K562 (cell line): ENCODE measurements around the gene AFAP1. TPM values are rescaled to one million over a fixed set of nuclear protein-coding genes. Genes with fewer than 3 reads are reported as not detected.

Experiments
- ATAC-seq: fragments of 200-7000 bp; cut with Tn5 transposase; 3 replicates; pipeline ENCODE4 v1.9.1; 2020; ENCODE audit warnings: moderate library complexity
- BruUV-seq: library from RNA; stranded (reverse); fragments of 400-500 nt; replicated peaks from 2 replicates; lab custom pipeline; 2021; lab: Mats Ljungman, UMichigan
- CTCF ChIA-PET: fragments of 300-600 bp; formaldehyde crosslinking; extraction: SDS; loops from one replicate; lab custom pipeline; 2021; ENCODE audit warnings: low intra/inter-chr PET ratio; lab: Yijun Ruan, JAX
- POLR2A ChIA-PET: fragments of 300-600, 350-650 bp; sonication (Branson Sonifier 250); formaldehyde crosslinking; extraction: SDS; loops from one replicate; lab custom pipeline; 2021; ENCODE audit warnings: antibody characterized with exemption, inconsistent platforms; lab: Yijun Ruan, JAX
- DNase-seq, 4 experiments: peaks; one replicate each; pipeline versions ENCODE4 v3.0.0 to v3.0.0-alpha.2; 2011 to 2018; ENCODE audit warnings: low spot score in 3 of 4, mixed read lengths in 3 of 4; ENCODE audit errors: extremely low read depth in 1 of 4
- FAIRE-seq: peaks from 2 replicates; lab custom pipeline; 2011; peaks lifted over from hg19 to GRCh38; lab: Jason Lieb, UNC
- H2AFZ ChIP-seq: 2 replicates; pipeline ENCODE4 v1.6.0; 2011; ENCODE audit warnings: low read depth, low read length, control low read depth, inconsistent platforms
- H3K27ac ChIP-seq: fragments of 200-600 bp; 3 replicates; pipeline ENCODE4 v1.8.0; 2011; ENCODE audit warnings: low read depth, mild to moderate bottlenecking, control low read depth, inconsistent platforms, low read length, moderate library complexity, mixed read lengths; ENCODE audit errors: extremely low read depth
- H3K27me3 ChIP-seq, 2 experiments: fragments of 300-600 bp in 1 of 2; 2 replicates in 1 of 2; 3 replicates in 1 of 2; pipeline versions ENCODE4 v1.6.0 to v1.8.0; 2011; ENCODE audit warnings: inconsistent platforms in 2 of 2, low read length in 2 of 2, mild to moderate bottlenecking in 1 of 2, mixed read lengths in 1 of 2, moderate library complexity in 1 of 2; ENCODE audit not compliant: control insufficient read depth in 2 of 2, insufficient read depth in 2 of 2
- H3K36me3 ChIP-seq: fragments of 300-600 bp; 3 replicates; pipeline ENCODE4 v1.8.0; 2011; ENCODE audit warnings: mild to moderate bottlenecking, low read length, inconsistent platforms; ENCODE audit not compliant: control insufficient read depth, insufficient read depth
- H3K4me1 ChIP-seq, 2 experiments: fragments of 200-600 bp in 1 of 2; replicated peaks in 1 of 2; 2 replicates in 1 of 2; 3 replicates in 1 of 2; pipeline versions ENCODE4 v1.5.1 to v1.8.0; 2011; ENCODE audit warnings: inconsistent platforms in 2 of 2, low read length in 2 of 2, mild to moderate bottlenecking in 1 of 2, mixed read lengths in 1 of 2, moderate library complexity in 1 of 2; ENCODE audit not compliant: control insufficient read depth in 2 of 2, insufficient read depth in 2 of 2
- H3K4me2 ChIP-seq: 2 replicates; pipeline ENCODE4 v1.6.1; 2011; ENCODE audit warnings: low read length, control low read depth, inconsistent platforms, mixed read lengths; ENCODE audit not compliant: insufficient read depth
- H3K4me3 ChIP-seq: fragments of 200-600 bp; sonication (generic), shearing (Covaris generic); 2 replicates; pipeline ENCODE4 v1.5.1; 2016; ENCODE audit warnings: control low read depth, inconsistent platforms
- H3K79me2 ChIP-seq: fragments of 200-600 bp; 3 replicates; pipeline ENCODE4 v1.8.0; 2011; ENCODE audit warnings: low read length, inconsistent platforms; ENCODE audit not compliant: control insufficient read depth, insufficient read depth
- H3K9ac ChIP-seq, 2 experiments: 2 replicates each; pipeline versions ENCODE4 v1.6.0 to v1.6.1; 2011; ENCODE audit warnings: low read depth in 2 of 2, low read length in 2 of 2, control low read depth in 1 of 2, inconsistent platforms in 1 of 2, mild to moderate bottlenecking in 1 of 2, mixed read lengths in 1 of 2; ENCODE audit not compliant: insufficient read depth in 1 of 2
- H3K9me1 ChIP-seq: one replicate; pipeline ENCODE4 v1.6.0; 2011; ENCODE audit warnings: inconsistent platforms, mild to moderate bottlenecking, low read length, moderate library complexity; ENCODE audit not compliant: control insufficient read depth, insufficient read depth
- H3K9me3 ChIP-seq: replicated peaks from 2 replicates; pipeline ENCODE4 v1.5.1; 2011; ENCODE audit warnings: low read depth, low read length, inconsistent platforms; ENCODE audit not compliant: control insufficient read depth, insufficient read depth
- H4K20me1 ChIP-seq: replicated peaks from 2 replicates; pipeline ENCODE4 v1.6.1; 2011; ENCODE audit warnings: low read length, inconsistent platforms, mixed read lengths; ENCODE audit not compliant: control insufficient read depth, insufficient read depth
- ARID1B ChIP-seq: fragments of 450-650 bp; IDR thresholded peaks from 2 replicates; pipeline ENCODE4 v1.6.1; 2016; ENCODE audit warnings: antibody characterized with exemption, mild to moderate bottlenecking, inconsistent platforms
- ERF ChIP-seq: fragments of 450-650 bp; formaldehyde crosslinking; IDR thresholded peaks from 2 replicates; pipeline ENCODE4 v1.4.0; 2020; ENCODE audit warnings: mild to moderate bottlenecking, mixed read lengths
- SAP30 ChIP-seq: fragments of 200-600 bp; sonication (generic); IDR thresholded peaks from 2 replicates; pipeline ENCODE4 v1.6.1; 2012; ENCODE audit warnings: borderline replicate concordance, low read depth, mild to moderate bottlenecking, moderate library complexity, low read length, control low read depth, inconsistent platforms; ENCODE audit not compliant: insufficient read depth, poor library complexity, severe bottlenecking
- VEZF1 ChIP-seq: fragments of 200-800 bp; sonication (Bioruptor generic); IDR thresholded peaks from 2 replicates; pipeline ENCODE4 v1.6.1; 2017; ENCODE audit warnings: missing genetic modification characterization, missing compliant biosample characterization
- ZBTB17 ChIP-seq: fragments of 450-650 bp; formaldehyde crosslinking; IDR thresholded peaks from 2 replicates; pipeline ENCODE4 v1.4.0; 2020; ENCODE audit warnings: mild to moderate bottlenecking
- ZNF212 ChIP-seq: fragments of 450-650 bp; formaldehyde crosslinking; IDR thresholded peaks from 2 replicates; pipeline ENCODE4 v1.4.0; 2020; ENCODE audit warnings: mild to moderate bottlenecking
- WGBS: fragments of 100-300 bp; shearing (Covaris generic); methylation state at CpG from one replicate; pipeline ENCODE4 v1.1.6; 2016; ENCODE audit warnings: low coverage, mixed read lengths; ENCODE audit not compliant: insufficient coverage; ENCODE audit errors: missing lambda C conversion rate; 5-methylcytosine and 5-hydroxymethylcytosine counted together
- in situ Hi-C: fragments of 300-500 bp; cut with MboI; formaldehyde crosslinking; loops from 4 replicates; pipeline ENCODE4 v1.15.0; 2018; ENCODE audit warnings: inconsistent platforms, mixed read lengths
- intact Hi-C: fragments of 100-400 bp; cut with micrococcal nuclease; formaldehyde crosslinking; loops from 2 replicates; pipeline ENCODE4 v1.14.2; 2022
- polyA plus RNA-seq, 8 experiments: library from polyadenylated mRNA; depleted of rRNA in 4 of 8; stranded (reverse) in 5 of 8; unstranded in 3 of 8; fragments of >200 nt; fragmentation: Nextera tagmentation in 2 of 8; fragmentation: Illumina TruSeq in 1 of 8; extraction: Ambion mirVana in 2 of 8; extraction: Trizol in 1 of 8; gene quantifications; 2 replicates each; pipeline versions ENCODE4 v1.2.1 to v1.2.3, GENCODE V29; 2011 to 2014; ENCODE audit warnings: inconsistent platforms in 1 of 8, missing spikeins in 1 of 8
- total RNA-seq, 7 experiments: library from RNA; depleted of rRNA in 6 of 7; stranded (reverse); fragments of >200 nt in 6 of 7; fragmentation: Illumina TruSeq in 2 of 7; extraction: Trizol in 2 of 7; gene quantifications; 2 replicates each; pipeline versions ENCODE4 v1.2.1 to v1.2.3, GENCODE V29; 2011 to 2021; ENCODE audit warnings: low replicate concordance in 1 of 7

AFAP1 gene
- total and polyA plus RNA-seq, 9 of the 15 experiments (the other 6 are each of a cell fraction or from before 2014, with no cell fraction given), result 0.07 to 0.42 (median 0.12) TPM; not detected in 1

- no peak overlapping the region for H3K4me2 ChIP-seq
- CTCF ChIA-PET, result no interaction called here
- H3K27ac ChIP-seq, result no peak overlapping the region
- H3K27me3 ChIP-seq, result peaks cover 0 to 17% of the 10 kb centered on the region in 2 experiments; a peak in 3 of 5 replicates
- no peaks in the 10 kb centered on the region for H3K9me1 ChIP-seq
- no peak for DNase-seq
- H3K36me3 ChIP-seq, result no peaks in the 10 kb centered on the region
- no peaks in the 10 kb centered on the region; the same call in 1 of the 2 replicates for H4K20me1 ChIP-seq
- POLR2A ChIA-PET, result interaction anchor here (0.8 kb wide), 2 partner anchors 120 to 138 kb away, joined by 3 to 5 read pairs; no protein-coding TSS in a partner anchor
- no peak for ATAC-seq
- in situ Hi-C loops, result no loop called here
- H3K9ac ChIP-seq, result no peak overlapping the region
- H3K4me3 ChIP-seq, result no peak overlapping the region
- intact Hi-C loops, result no loop called here
- BruUV-seq, result no TSS peak
- no peaks in the 10 kb centered on the region for H3K9me3 ChIP-seq
- H3K79me2 ChIP-seq, result no peaks in the 10 kb centered on the region
- no peak for TF ChIP-seq VEZF1 (CRISPR knock-in tag)
- WGBS, result 1% methylated on average over 9 of the region's 9 CpGs
- H2AFZ ChIP-seq, result no peak overlapping the region
- H3K4me1 ChIP-seq, result no peaks in the 10 kb centered on the region
- FAIRE-seq, result no peak
Measured at GRCh38 chr4:7952615-7953014, 13.0 kb upstream of the AFAP1 start.

GRCh38 chr4:7950301-7951092 lies 10.8 kb upstream of the AFAP1 start:
- Histone ChIP-seq H4K20me1 (no peaks in the 10 kb centered on the region; the same call in 1 of the 2 replicates), H3K27ac (no peak overlapping the region), H3K27me3 (0 out of 5 replicates have a peak, but pooled peaks cover 0 to 13% of the 10 kb centered on the region in 2 experiments), H3K9me1 (no peaks in the 10 kb centered on the region), H3K36me3 (no peaks in the 10 kb centered on the region), H3K4me3 (no peak overlapping the region), H3K9ac (no peak overlapping the region), H2AFZ (no peak overlapping the region), H3K9me3 (no peaks in the 10 kb centered on the region), H3K4me1 (no peaks in the 10 kb centered on the region), H3K79me2 (no peaks in the 10 kb centered on the region), H3K4me2 (no peak overlapping the region)
- DNase-seq, result no peak
- in situ Hi-C loops (no loop called here), intact Hi-C loops (no loop called here)
- no TSS peak for BruUV-seq
- ChIA-PET CTCF (no interaction called here), POLR2A (interaction anchor here (1.1 kb wide), 1 partner anchor 9 kb away, joined by 3 read pairs; no protein-coding TSS in a partner anchor)
- WGBS, result 3% methylated on average over 10 of the region's 18 CpGs
- FAIRE-seq, result no peak
- TF ChIP-seq SAP30 (no peak), ARID1B (no peak), ZBTB17 (CRISPR knock-in tag) (no peak), ERF (CRISPR knock-in tag) (no peak), ZNF212 (no peak)
- no peak for ATAC-seq
